ENCODE results near the gene GNB1L.
A peak's percentile ranks its signal among the peaks of the same experiment; 100 is the strongest.

The GNB1L gene

GRCh38 chr22:19854778-19855503 is at the start of gene GNB1L, which contains the start of gene RTL10:
GNB1L (minus strand) TSS chr22:19854874; CDS start chr22:19821355, 33,519 bp downstream.
RTL10 (minus strand) TSS chr22:19854874; CDS start chr22:19852261, 2,613 bp downstream.
- peak in 55 of 56 donors; percentile 67 to 98 (median 92) for DNase-seq

- no peak for DNase-seq
Measured at GRCh38 chr22:19904174-19904856, 49.6 kb upstream of the GNB1L start.

GRCh38 chr22:19903513-19903912 is 48.8 kb upstream of the GNB1L start:
- DNase-seq: no peak

GRCh38 chr22:19903031-19903430 is 48.4 kb upstream of the GNB1L start:
- DNase-seq: no peak

GRCh38 chr22:19902245-19902715 is 47.6 kb upstream of the GNB1L start:
- DNase-seq: no peak

- no peak for DNase-seq
Measured at GRCh38 chr22:19901577-19902244, 47.0 kb upstream of the GNB1L start.

GRCh38 chr22:19900707-19901436 is 46.2 kb upstream of the GNB1L start:
- DNase-seq: no peak

- no peak for DNase-seq
Measured at GRCh38 chr22:19898831-19899567, 44.3 kb upstream of the GNB1L start.

GRCh38 chr22:19898145-19898544 is 43.5 kb upstream of the GNB1L start:
- no peak for DNase-seq

- DNase-seq: no peak
Measured at GRCh38 chr22:19897726-19898125, 43.1 kb upstream of the GNB1L start.

- no peak for DNase-seq
Measured at GRCh38 chr22:19896665-19897355, 42.1 kb upstream of the GNB1L start.

- DNase-seq: no peak
Measured at GRCh38 chr22:19895160-19895849, 40.6 kb upstream of the GNB1L start.

GRCh38 chr22:19893363-19893762 is 38.7 kb upstream of the GNB1L start:
- DNase-seq: no peak

GRCh38 chr22:19892925-19893324 is 38.3 kb upstream of the GNB1L start:
- DNase-seq: no peak

GRCh38 chr22:19892257-19892879 is 37.7 kb upstream of the GNB1L start:
- DNase-seq: peak in 6 of 56 donors; percentile 7 to 44 (median 10)

GRCh38 chr22:19891317-19892256 is 36.9 kb upstream of the GNB1L start:
- peak in 32 of 56 donors; percentile 4 to 81 (median 44) for DNase-seq

GRCh38 chr22:19890502-19891316 is 36.0 kb upstream of the GNB1L start:
- no peak for DNase-seq

All from nucleus accumbens (tissue), 56 donors.